H1 (cell line): Measurements from ENCODE around the gene CAST. TPM values are rescaled to one million over a fixed set of nuclear protein-coding genes. Genes with fewer than 3 reads are reported as not detected.

Source experiments
- CTCF ChIA-PET: fragments of 300-600 bp; sonication (Branson Sonifier 250); formaldehyde crosslinking; loops from one replicate; lab custom pipeline; 2021; ENCODE audit not compliant: partially characterized antibody; lab: Charles Lee
- POLR2A ChIA-PET: fragments of 300-600 bp; sonication (Branson Sonifier 250); formaldehyde crosslinking; loops from one replicate; lab custom pipeline; 2021; ENCODE audit warnings: inconsistent platforms; ENCODE audit not compliant: partially characterized antibody; lab: Charles Lee
- DNase-seq, 2 experiments: peaks; one replicate each; pipeline versions ENCODE4 v3.0.0 to v3.0.0-alpha.2; 2010 to 2022; ENCODE audit warnings: low spot score in 2 of 2, low read depth in 1 of 2, mixed read lengths in 1 of 2
- FAIRE-seq: peaks from 2 replicates; lab custom pipeline; 2011; peaks lifted over from hg19 to GRCh38; lab: Jason Lieb, UNC
- H2AFZ ChIP-seq: 2 replicates; pipeline ENCODE4 v1.8.1; 2012; ENCODE audit warnings: low read length, inconsistent platforms
- H2AK5ac ChIP-seq: 2 replicates; pipeline ENCODE4 v1.6.1; 2013; ENCODE audit warnings: low read depth, low read length
- H2BK120ac ChIP-seq: replicated peaks from 2 replicates; pipeline ENCODE3; 2013; ENCODE audit warnings: low read depth, low read length, inconsistent platforms
- H2BK12ac ChIP-seq: 2 replicates; pipeline ENCODE4 v1.6.1; 2013; ENCODE audit warnings: low read depth, low read length
- H2BK15ac ChIP-seq: 2 replicates; pipeline ENCODE4 v1.6.1; 2013; ENCODE audit warnings: low read length
- H2BK20ac ChIP-seq: 2 replicates; pipeline ENCODE4 v1.6.1; 2013; ENCODE audit warnings: low read length
- H2BK5ac ChIP-seq: 2 replicates; pipeline ENCODE4 v1.6.1; 2013; ENCODE audit warnings: low read depth, low read length
- H3K14ac ChIP-seq: 2 replicates; pipeline ENCODE4 v1.6.1; 2013; ENCODE audit warnings: inconsistent platforms; ENCODE audit not compliant: insufficient read length
- H3K18ac ChIP-seq: 2 replicates; pipeline ENCODE4 v1.6.1; 2013; ENCODE audit warnings: low read length; ENCODE audit errors: extremely low read depth
- H3K23ac ChIP-seq: 2 replicates; pipeline ENCODE4 v1.6.1; 2013; ENCODE audit warnings: inconsistent platforms; ENCODE audit not compliant: insufficient read length
- H3K23me2 ChIP-seq: 2 replicates; pipeline ENCODE4 v1.6.1; 2013; ENCODE audit warnings: low read depth, low read length
- H3K27ac ChIP-seq: 2 replicates; pipeline ENCODE4 v1.6.1; 2011; ENCODE audit warnings: low read depth, low read length, inconsistent platforms
- H3K27me3 ChIP-seq, 4 experiments: replicated peaks in 1 of 4; 1 replicate in 1 of 4; 2 replicates in 3 of 4; pipeline versions ENCODE4 v1.6.1 to v1.8.1; 2011 to 2013; ENCODE audit warnings: low read length in 3 of 4, mild to moderate bottlenecking in 3 of 4, inconsistent platforms in 2 of 4, mixed read lengths in 2 of 4, moderate library complexity in 1 of 4; ENCODE audit not compliant: control insufficient read depth in 3 of 4, insufficient read depth in 3 of 4; ENCODE audit errors: extremely low read depth in 1 of 4
- H3K36me3 ChIP-seq, 4 experiments: 2 replicates each; pipeline versions ENCODE4 v1.6.1 to v1.8.1; 2011 to 2013; ENCODE audit warnings: mild to moderate bottlenecking in 4 of 4, low read length in 3 of 4, moderate library complexity in 2 of 4, control low read depth in 1 of 4, inconsistent platforms in 1 of 4; ENCODE audit not compliant: insufficient read depth in 4 of 4, control insufficient read depth in 2 of 4
- H3K4ac ChIP-seq: replicated peaks from 2 replicates; pipeline ENCODE3; 2013; ENCODE audit warnings: low read length, low read depth, mixed read lengths, inconsistent platforms; ENCODE audit not compliant: insufficient read length
- H3K4me1 ChIP-seq, 4 experiments: replicated peaks in 1 of 4; 1 replicate in 1 of 4; 2 replicates in 3 of 4; pipeline versions ENCODE4 v1.6.1 to v1.8.1; 2011 to 2013; ENCODE audit warnings: low read length in 3 of 4, inconsistent platforms in 2 of 4, mixed read lengths in 1 of 4; ENCODE audit not compliant: insufficient read depth in 4 of 4, control insufficient read depth in 3 of 4
- H3K4me2 ChIP-seq, 2 experiments: 2 replicates each; pipeline versions ENCODE4 v1.6.1 to v1.8.1; 2011 to 2013; ENCODE audit warnings: low read depth in 2 of 2, low read length in 2 of 2, control low read depth in 1 of 2, inconsistent platforms in 1 of 2, mild to moderate bottlenecking in 1 of 2; ENCODE audit not compliant: insufficient read depth in 1 of 2
- H3K4me3 ChIP-seq, 4 experiments: fragments of 200-600, 300-600 bp in 1 of 4; sonication (generic), shearing (Covaris generic), sonication (Bioruptor Twin) in 1 of 4; 2 replicates each; pipeline versions ENCODE4 v1.5.1 to v1.8.1; 2011 to 2016; ENCODE audit warnings: low read length in 4 of 4, low read depth in 3 of 4, control low read depth in 2 of 4, inconsistent platforms in 2 of 4, mild to moderate bottlenecking in 2 of 4, mixed read lengths in 1 of 4, moderate library complexity in 1 of 4; ENCODE audit not compliant: insufficient read depth in 2 of 4; ENCODE audit errors: extremely low read depth in 1 of 4
- H3K56ac ChIP-seq: replicated peaks from 2 replicates; pipeline ENCODE3; 2013; ENCODE audit warnings: low read depth, mild to moderate bottlenecking, mixed read lengths, low read length, inconsistent platforms; ENCODE audit not compliant: insufficient read length
- H3K79me1 ChIP-seq: 2 replicates; pipeline ENCODE4 v1.6.1; 2013; ENCODE audit warnings: low read depth, low read length, control low read depth
- H3K79me2 ChIP-seq, 2 experiments: 2 replicates each; pipeline versions ENCODE4 v1.6.1 to v1.8.1; 2012 to 2013; ENCODE audit warnings: low read length in 2 of 2, mild to moderate bottlenecking in 2 of 2, inconsistent platforms in 1 of 2; ENCODE audit not compliant: insufficient read depth in 2 of 2, control insufficient read depth in 1 of 2
- H3K9ac ChIP-seq, 4 experiments: replicated peaks in 1 of 4; 1 replicate in 1 of 4; 2 replicates in 3 of 4; pipeline versions ENCODE4 v1.6.1 to v1.8.1; 2011 to 2013; ENCODE audit warnings: low read depth in 3 of 4, low read length in 3 of 4, control low read depth in 2 of 4, mild to moderate bottlenecking in 2 of 4, moderate library complexity in 2 of 4, inconsistent platforms in 1 of 4; ENCODE audit errors: extremely low read depth in 1 of 4
- H3K9me3 ChIP-seq, 2 experiments: 2 replicates each; pipeline versions ENCODE4 v1.6.1 to v1.8.1; 2012 to 2013; ENCODE audit warnings: mild to moderate bottlenecking in 2 of 2, moderate library complexity in 2 of 2, control low read depth in 1 of 2, inconsistent platforms in 1 of 2, low read depth in 1 of 2, low read length in 1 of 2, mixed read lengths in 1 of 2; ENCODE audit not compliant: insufficient read depth in 2 of 2
- H4K20me1 ChIP-seq, 2 experiments: replicated peaks in 1 of 2; 2 replicates each; pipeline versions ENCODE3 to v1.8.1; 2011 to 2013; ENCODE audit warnings: inconsistent platforms in 2 of 2, low read length in 2 of 2, mild to moderate bottlenecking in 1 of 2; ENCODE audit not compliant: insufficient read depth in 2 of 2, control insufficient read depth in 1 of 2
- H4K5ac ChIP-seq: 2 replicates; pipeline ENCODE4 v1.6.1; 2013; ENCODE audit warnings: low read length, low read depth, mixed read lengths, inconsistent platforms; ENCODE audit not compliant: insufficient read length
- H4K8ac ChIP-seq: 2 replicates; pipeline ENCODE4 v1.8.0; 2013; ENCODE audit warnings: mild to moderate bottlenecking, moderate library complexity, low read length, inconsistent platforms; ENCODE audit not compliant: insufficient read depth; ENCODE audit errors: extremely low read depth
- H4K91ac ChIP-seq: replicated peaks from 2 replicates; pipeline ENCODE3; 2013; ENCODE audit warnings: low read length, mixed read lengths, inconsistent platforms; ENCODE audit not compliant: insufficient read length
- POLR2A ChIP-seq, 2 experiments: IDR thresholded peaks; 1 replicate in 1 of 2; 2 replicates in 1 of 2; pipeline ENCODE4 v1.6.1; 2011; ENCODE audit warnings: low read depth in 2 of 2, low read length in 2 of 2, mild to moderate bottlenecking in 2 of 2; ENCODE audit errors: control extremely low read depth in 1 of 2
- POLR2AphosphoS5 ChIP-seq: IDR thresholded peaks from 2 replicates; pipeline ENCODE4 v1.6.1; 2011; ENCODE audit warnings: low read depth, low read length
- WGBS, 2 experiments: shearing (Covaris generic) in 1 of 2; methylation state at CpG; one replicate each; pipeline versions ENCODE4 v1.1.6 to v1.1.7; 2013 to 2015; ENCODE audit warnings: low lambda C conversion rate in 2 of 2, mixed read lengths in 2 of 2, inconsistent platforms in 1 of 2, low coverage in 1 of 2, missing lambda C conversion rate in 1 of 2; ENCODE audit not compliant: insufficient replicate concordance in 2 of 2, insufficient coverage in 1 of 2, insufficient read length in 1 of 2; ENCODE audit errors: extremely low coverage in 1 of 2, missing lambda C conversion rate in 1 of 2; 5-methylcytosine and 5-hydroxymethylcytosine counted together
- polyA plus RNA-seq, 7 experiments: library from polyadenylated mRNA; depleted of rRNA in 3 of 7; stranded (reverse) in 5 of 7; unstranded in 2 of 7; fragments of >200 nt in 5 of 7; fragments of 200-250 nt in 2 of 7; gene quantifications; 1 replicate in 5 of 7; 2 replicates in 1 of 7; 4 replicates in 1 of 7; pipeline versions ENCODE4 v1.2.1 to v1.2.3, GENCODE V29; 2011 to 2013; ENCODE audit warnings: missing spikeins in 2 of 7, mixed read lengths in 2 of 7
- total RNA-seq: library from RNA; stranded (reverse); fragmentation: NEBNext Ultra II Directional; extraction: Animal tissue kit (Norgen Biotek cat#: 25700); gene quantifications from 2 replicates; pipeline ENCODE4 v1.2.1, GENCODE V29; 2021

CAST gene
- total and polyA plus RNA-seq, 2 of the 8 experiments (the other 6 are each of a cell fraction or from before 2014, with no cell fraction given): 9.0 to 48.2 TPM

DNA sequence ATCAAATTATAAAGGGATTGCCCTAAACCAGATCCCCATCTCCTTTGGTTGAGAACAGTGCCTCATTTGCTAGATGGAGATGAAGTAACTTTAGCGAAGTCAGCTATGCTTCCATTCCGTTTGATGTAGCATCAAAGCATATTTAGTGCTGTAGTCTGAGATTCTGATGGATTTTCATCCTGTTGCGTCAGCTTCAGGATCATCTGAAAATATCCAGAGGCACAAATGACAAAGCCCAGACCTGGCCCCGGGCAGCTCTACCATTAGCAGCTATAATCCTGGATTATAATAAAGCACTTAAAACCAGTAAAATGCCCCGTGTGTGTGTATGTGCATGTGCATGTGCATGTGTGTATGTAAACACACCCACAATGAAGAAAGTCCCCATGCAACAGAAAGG is 100.8 kb downstream of the CAST start:
- WGBS, 2 experiments: 78% methylated on average over 5 of the region's 5 CpGs; no CpG with 5 or more reads in 1 of the 2 experiments
- DNase-seq (no peak), FAIRE-seq (no peak)
- Histone ChIP-seq H4K91ac (no peak overlapping the region), H3K4me1 (no peaks in the 10 kb centered on the region), H3K27me3 (no peaks in the 10 kb centered on the region), H2BK20ac (no peak overlapping the region), H3K79me2 (no peaks in the 10 kb centered on the region), H2BK12ac (no peak overlapping the region), H3K23ac (no peak overlapping the region), H2AK5ac (no peak overlapping the region), H3K4me2 (no peak overlapping the region), H2AFZ (no peak overlapping the region), H3K4me3 (no peak overlapping the region), H3K4ac (no peak overlapping the region), H3K9me3 (no peaks in the 10 kb centered on the region), H4K5ac (no peak overlapping the region), H3K14ac (no peak overlapping the region), H4K20me1 (no peaks in the 10 kb centered on the region), H3K23me2 (no peaks in the 10 kb centered on the region), H2BK15ac (no peak overlapping the region), H3K79me1 (no peaks in the 10 kb centered on the region), H3K56ac (no peak overlapping the region), H3K18ac (no peak overlapping the region), H3K36me3 (peaks cover 0 to 11% (median under 1%) of the 10 kb centered on the region in 4 experiments; a peak in 2 of 8 replicates), H4K8ac (no peak overlapping the region), H2BK120ac (no peak overlapping the region), H3K27ac (no peak overlapping the region), H2BK5ac (no peak overlapping the region), H3K9ac (no peak overlapping the region)
- no peak for TF ChIP-seq POLR2AphosphoS5
- TF ChIP-seq POLR2A (IDR thresholded peaks at IDR 0.05; ENCODE audit: control extremely low read depth in 1 of 2, low read depth in 2 of 2, low read length in 2 of 2): no peak
- CTCF ChIA-PET: interaction anchor here (0.7 to 2.0 kb wide), 4 partner anchors 11 to 281 kb away, joined by 4 to 12 read pairs (median 4); no protein-coding TSS in a partner anchor
- POLR2A ChIA-PET: interaction anchor here (1.1 to 1.4 kb wide), 2 partner anchors 21 to 395 kb away, joined by 3 read pairs; no protein-coding TSS in a partner anchor
